GF-D8 (cell line): ENCODE data around the gene IFNL1.
"Not testable (repeated sequence)": the region's sequence is repeated elsewhere in the genome, so short reads cannot be mapped to it uniquely, and the experiment has no call there.

ENCODE experiments used
- DNase-seq: peaks from one replicate; lab custom pipeline; 2025; lab: John Stamatoyannopoulos, UW

Gene IFNL1

GRCh38 chr19:39308531-39309304 is 12.5 kb downstream of the IFNL1 start:
- no peak for DNase-seq

DNA sequence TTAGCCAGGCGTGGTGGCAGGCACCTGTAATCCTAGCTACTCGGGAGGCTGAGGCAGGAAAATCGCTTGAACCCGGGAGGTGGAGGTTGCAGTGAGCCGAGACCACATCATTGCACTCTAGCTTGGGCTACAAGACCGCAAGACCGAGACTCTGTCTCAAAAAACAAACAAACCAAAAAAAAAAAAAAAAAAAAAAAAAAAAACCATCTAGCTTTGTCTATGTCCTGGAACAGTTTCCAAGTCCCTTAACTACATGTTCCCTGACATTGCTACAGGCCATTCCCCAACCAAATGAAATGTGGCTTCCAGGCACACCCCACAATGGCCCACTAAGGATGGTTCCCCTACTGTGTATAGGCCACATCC is 13.1 kb downstream of the IFNL1 start:
- DNase-seq = not testable (repeated sequence)

DNA sequence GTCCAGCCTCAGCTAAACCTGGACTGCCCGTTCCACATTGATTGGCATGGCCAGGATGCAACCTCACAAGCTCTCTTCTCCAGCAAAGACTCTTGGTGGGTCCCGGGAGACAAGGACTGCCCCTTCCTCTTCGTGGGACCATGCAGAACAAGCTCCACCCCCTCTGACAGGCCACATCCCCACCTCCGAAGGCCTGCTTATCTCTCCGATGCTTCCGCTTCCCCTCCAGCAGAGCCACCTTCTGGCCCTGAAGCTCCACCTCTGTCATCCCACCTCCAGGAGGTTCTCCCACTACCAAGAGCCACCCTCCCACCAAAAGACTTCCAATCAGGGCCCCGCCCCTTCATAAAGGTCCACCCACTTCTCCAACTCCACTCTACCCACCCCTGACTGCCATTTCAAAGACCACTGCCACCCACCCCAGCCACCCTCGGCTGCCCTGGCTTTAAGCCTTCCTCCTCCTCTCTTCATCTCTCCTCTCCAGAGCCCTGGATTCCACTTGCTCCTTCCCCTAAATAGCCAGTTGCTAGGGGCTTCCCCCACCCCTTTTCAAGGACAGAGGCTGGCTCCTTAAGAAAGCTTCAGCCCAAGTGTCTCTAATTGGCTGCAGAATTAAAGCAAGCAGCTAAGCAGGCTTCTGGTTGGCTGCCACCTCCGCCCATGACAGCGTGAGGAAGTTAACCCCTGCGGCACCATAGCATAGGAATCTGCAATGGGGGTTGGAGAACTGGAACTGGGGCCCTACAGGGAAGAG is 14.5 kb downstream of the IFNL1 start:
- no peak for DNase-seq

GRCh38 chr19:39314016-39314728 is 18.0 kb downstream of the IFNL1 start:
- no peak for DNase-seq

- DNase-seq = no peak
These were observed 19.7 kb downstream of the IFNL1 start for GRCh38 chr19:39315933-39316332.

- DNase-seq = no peak
These were observed 20.6 kb downstream of the IFNL1 start for GRCh38 chr19:39316627-39317321.

DNA sequence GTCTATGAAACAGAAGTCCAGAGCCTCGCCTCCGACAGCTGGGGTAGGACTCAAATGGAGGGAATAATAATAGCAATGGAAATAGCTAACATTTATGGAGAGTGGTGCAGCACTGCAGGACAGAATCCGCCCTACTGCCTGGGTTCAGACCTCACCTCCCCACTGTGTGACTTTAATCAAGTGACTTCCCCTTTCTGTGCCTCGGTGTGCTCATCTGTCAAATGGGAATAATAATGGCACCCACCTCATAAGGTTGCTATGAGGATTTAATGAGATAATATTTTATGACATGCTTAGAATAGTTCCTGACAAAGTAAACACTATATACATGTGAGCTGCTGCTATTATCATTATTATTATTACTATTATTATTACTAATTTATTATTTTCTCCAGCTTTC is 21.3 kb downstream of the IFNL1 start:
- no peak for DNase-seq

DNA sequence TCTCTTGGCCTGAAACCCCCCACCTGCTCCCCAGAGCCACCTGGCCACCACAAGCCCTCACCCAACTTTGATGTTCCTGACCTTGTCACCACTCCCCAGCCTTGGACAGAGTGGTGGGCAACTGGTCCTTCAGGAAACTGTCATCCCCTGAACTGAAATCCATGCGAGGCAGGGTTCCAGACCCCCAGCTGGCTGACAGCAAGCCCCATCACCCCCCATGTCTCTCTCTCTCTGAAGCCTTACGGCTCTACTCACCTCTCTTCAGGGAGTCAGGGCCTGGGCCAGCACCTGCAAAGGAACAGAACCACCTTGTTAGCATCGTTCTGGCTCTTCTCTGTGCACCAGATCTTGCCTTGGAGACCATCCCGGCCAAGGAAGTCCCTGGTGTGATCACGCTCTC is 21.9 kb downstream of the IFNL1 start:
- no peak for DNase-seq

DNA sequence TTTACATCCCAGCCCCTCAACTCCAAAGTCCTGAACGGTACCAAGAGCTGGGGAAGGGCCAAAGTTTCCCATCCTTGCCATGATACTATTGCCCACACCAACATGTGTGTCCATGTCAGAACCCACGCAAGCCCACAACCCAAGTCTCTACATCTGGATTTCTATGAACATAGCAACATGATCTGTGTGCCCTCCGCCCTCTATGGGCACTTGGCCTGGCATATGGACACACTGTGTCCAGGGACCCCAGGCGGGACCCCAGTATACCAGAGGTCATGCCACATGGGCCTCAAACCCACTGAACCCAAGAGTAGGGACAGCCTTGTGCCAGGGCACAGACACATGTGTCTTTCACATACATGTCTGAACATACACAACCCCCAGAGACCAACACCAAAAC is 22.5 kb downstream of the IFNL1 start:
- DNase-seq = no peak

- DNase-seq = no peak
These were observed 23.1 kb downstream of the IFNL1 start for GRCh38 chr19:39319098-39319891.

GRCh38 chr19:39319892-39320248 is 23.7 kb downstream of the IFNL1 start:
- DNase-seq = no peak

DNA sequence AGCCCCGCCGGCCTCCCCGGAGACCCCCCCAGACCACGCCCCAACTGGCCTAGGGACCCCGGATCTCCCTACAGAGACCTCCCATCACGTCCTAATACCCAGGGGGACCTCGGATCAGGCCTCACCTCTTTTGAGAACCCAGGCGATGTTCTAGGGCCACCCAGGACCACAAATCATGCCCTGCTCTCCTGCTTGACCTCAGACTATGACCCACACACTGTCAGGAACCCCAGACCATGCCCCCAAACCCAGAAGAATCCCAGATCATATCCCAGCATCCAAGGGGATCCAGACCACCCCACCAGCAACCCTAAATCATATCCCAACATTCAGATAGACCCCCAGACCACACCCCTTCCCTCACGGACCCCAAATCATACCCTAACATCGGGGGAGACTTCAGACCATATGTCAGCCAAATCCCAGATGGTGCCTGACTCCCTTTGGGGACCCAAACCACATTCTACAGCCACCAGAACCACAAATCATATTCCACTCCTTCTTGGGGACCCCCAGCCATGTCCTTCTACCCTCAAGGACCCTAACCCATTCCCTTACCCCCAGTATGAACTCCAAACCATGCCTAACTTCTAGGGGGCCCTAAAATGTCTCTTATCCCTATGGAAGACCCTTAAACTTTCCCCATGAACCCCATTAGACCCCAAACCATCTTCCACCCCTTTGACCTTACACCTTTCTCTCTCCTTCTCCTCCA is 25.1 kb downstream of the IFNL1 start:
- no peak for DNase-seq

DNA sequence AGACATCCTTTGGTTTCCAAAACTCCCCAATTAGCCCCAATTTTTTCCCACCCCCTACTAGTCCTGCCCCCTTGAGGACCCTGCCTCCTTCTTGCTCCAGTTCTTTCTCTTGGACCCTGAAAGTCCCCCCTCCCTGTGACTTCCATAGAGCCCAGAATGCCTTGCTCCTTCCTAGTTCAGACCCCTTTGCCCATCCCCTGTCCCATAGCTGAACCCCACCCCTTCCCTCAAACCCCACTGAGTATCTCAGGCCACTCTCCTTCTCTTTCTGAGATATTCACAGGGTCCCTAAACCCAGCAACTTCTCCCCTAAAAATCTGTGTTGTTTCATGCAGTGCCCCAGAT is 25.6 kb downstream of the IFNL1 start:
- DNase-seq = no peak

DNA sequence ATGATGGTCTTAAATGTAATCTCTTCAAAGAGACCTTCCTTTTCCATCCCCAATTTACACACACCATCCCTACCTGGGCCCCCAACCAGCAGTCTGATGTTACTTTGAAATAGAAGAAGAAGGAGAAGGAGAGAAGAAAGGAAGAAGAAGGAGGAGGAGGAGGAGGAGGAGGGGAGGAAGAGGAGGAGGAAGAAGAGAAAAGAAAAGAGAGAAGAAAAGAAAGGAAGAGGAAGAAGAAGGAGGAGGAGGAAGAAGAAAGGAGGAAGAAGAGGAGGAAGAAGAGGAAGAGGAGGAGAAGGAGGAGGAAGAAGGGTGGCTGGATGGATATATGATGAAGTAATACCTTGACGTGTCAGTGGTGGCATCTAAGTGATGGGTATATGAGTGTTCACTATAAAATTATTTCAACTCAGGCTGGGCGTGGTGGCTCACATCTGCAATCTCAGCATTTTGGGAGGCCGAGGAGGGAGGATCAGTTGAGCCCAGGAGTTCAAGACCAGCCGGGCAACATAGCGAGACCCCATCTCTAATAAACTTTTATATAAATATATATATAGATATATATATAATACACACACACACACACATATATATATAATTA is 28.1 kb downstream of the IFNL1 start:
- DNase-seq = no peak

GRCh38 chr19:39325778-39326665 is 29.8 kb downstream of the IFNL1 start:
- DNase-seq = no peak

DNA sequence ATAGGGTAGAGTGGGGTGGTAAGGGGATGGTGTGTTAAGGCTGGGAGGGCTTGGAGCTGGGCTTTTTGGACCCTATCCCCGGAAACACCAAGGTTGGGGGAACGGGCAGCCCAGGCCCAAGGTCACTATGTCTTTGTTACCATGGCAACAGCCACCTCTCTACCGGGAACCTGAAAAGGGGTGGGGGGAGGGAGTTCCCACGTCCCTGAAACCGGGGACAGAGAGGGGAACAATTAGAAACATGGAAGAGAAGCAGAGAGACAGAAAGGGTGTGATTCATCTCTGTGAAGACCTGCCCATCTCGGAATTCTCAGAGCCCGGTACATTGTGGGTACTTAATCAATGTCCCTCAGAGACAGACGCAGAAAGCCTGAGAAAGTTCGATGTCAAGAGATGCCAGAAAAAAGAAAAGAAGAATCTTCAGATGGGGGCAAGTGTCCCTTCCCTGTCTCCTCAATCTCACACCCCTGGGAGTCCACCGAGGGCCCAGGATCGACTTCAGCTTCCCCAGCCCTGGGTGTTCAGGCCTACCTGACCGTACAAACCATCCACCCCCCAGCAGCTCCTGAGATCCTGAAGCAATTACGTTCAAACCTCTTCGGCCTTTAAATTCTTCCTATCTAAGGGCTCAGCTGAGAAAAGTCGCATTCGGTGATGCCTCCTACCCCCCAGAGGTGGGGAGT is 31.3 kb downstream of the IFNL1 start:
- no peak for DNase-seq

GRCh38 chr19:39328046-39328705 is 32.0 kb downstream of the IFNL1 start:
- DNase-seq = no peak

- DNase-seq = no peak
These were observed 33.7 kb downstream of the IFNL1 start for GRCh38 chr19:39329948-39330347.
